Measurements from ENCODE around the gene GRID2. TPM values are rescaled to one million over a fixed set of nuclear protein-coding genes. Genes with fewer than 3 reads are reported as not detected.

GRID2 gene
- total and polyA plus RNA-seq, 9 of the 15 experiments (the other 6 are each of a cell fraction or from before 2014, with no cell fraction given) = 0.04 TPM; not detected in 7

GRCh38 chr4:93187892-93188291, 884.1 kb downstream of the GRID2 start (continued):
- TF ChIP-seq ZFP36 (IDR thresholded peaks at IDR 0.05; ENCODE audit: low read depth, low read length, partially characterized antibody) (no peak), TAF7 (tag; IDR thresholded peaks at IDR 0.05) (no peak), BACH1 (tag; IDR thresholded peaks at IDR 0.05) (no peak), CREM (IDR thresholded peaks at IDR 0.05; ENCODE audit: low read depth) (no peak), HNRNPLL (IDR thresholded peaks at IDR 0.05; ENCODE audit: low read depth, low read length, poor library complexity, severe bottlenecking) (no peak)

- TF ChIP-seq CTCF (IDR thresholded peaks at IDR 0.05 in 2 of 3, conservative IDR thresholded peaks at IDR 0.05 in 1 of 3; ENCODE audit: insufficient read depth in 2 of 3, low read depth in 1 of 3, low read length in 3 of 3) (0 out of 6 replicates have a peak, but pooled peaks of 1 of the 3 experiments have one; percentile 4), TAF9B (IDR thresholded peaks at IDR 0.05; ENCODE audit: partially characterized antibody) (no peak), EP300 (IDR thresholded peaks at IDR 0.05; ENCODE audit: low read length) (no peak), RAD21 (CRISPR knock-in tag; conservative IDR thresholded peaks at IDR 0.05 in 1 of 2, IDR thresholded peaks at IDR 0.05 in 1 of 2) (peak in 1 of 2 experiments; percentile 15; a peak in 1 of 4 replicates), STAT6 (CRISPR knock-in tag; IDR thresholded peaks at IDR 0.05) (no peak), ZFP1 (CRISPR knock-in tag; IDR thresholded peaks at IDR 0.05) (no peak), PURB (CRISPR knock-in tag; IDR thresholded peaks at IDR 0.05; ENCODE audit: low read depth) (no peak)
- Histone ChIP-seq H3K4me2 (ENCODE audit: insufficient read depth, low read length) (no peak overlapping the region), H4K20me1 (replicated peaks; ENCODE audit: control insufficient read depth, insufficient read depth, low read length) (no peaks in the 10 kb centered on the region), H3K9ac (ENCODE audit: insufficient read depth in 1 of 2, low read depth in 2 of 2, low read length in 2 of 2) (no peak overlapping the region), H3K79me2 (ENCODE audit: control insufficient read depth, insufficient read depth, low read length) (no peaks in the 10 kb centered on the region), H3K4me1 (replicated peaks in 1 of 2; ENCODE audit: control insufficient read depth in 2 of 2, insufficient read depth in 2 of 2, low read length in 2 of 2) (no peaks in the 10 kb centered on the region), H3K27ac (ENCODE audit: extremely low read depth, low read depth, low read length) (no peak overlapping the region), H3K9me1 (ENCODE audit: control insufficient read depth, insufficient read depth, low read length) (no peaks in the 10 kb centered on the region), H3K27me3 (ENCODE audit: control insufficient read depth in 2 of 2, insufficient read depth in 2 of 2, low read length in 2 of 2) (no peaks in the 10 kb centered on the region), H3K9me3 (replicated peaks; ENCODE audit: control insufficient read depth, insufficient read depth, low read depth, low read length) (no peaks in the 10 kb centered on the region), H3K36me3 (ENCODE audit: control insufficient read depth, insufficient read depth, low read length) (no peaks in the 10 kb centered on the region), H2AFZ (ENCODE audit: low read depth, low read length) (no peak overlapping the region), H3K4me3 (no peak overlapping the region)
- no peak for ATAC-seq
- WGBS (ENCODE audit: insufficient coverage, low coverage, missing lambda C conversion rate) = 0% methylated on average over 2 of the region's 2 CpGs
- BruUV-seq (replicated peaks) = no TSS peak
- in situ Hi-C loops (cut with MboI) (no loop called here), intact Hi-C loops (cut with micrococcal nuclease) (no loop called here)
- DNase-seq (ENCODE audit: extremely low read depth in 1 of 4, low spot score in 3 of 4) = peak in 1 of 4 experiments; percentile 3
- FAIRE-seq = no peak
- ChIA-PET POLR2A (no interaction called here), CTCF (ENCODE audit: low intra/inter-chr PET ratio) (no interaction called here)
Measured at GRCh38 chr4:93199492-93199891, 895.7 kb downstream of the GRID2 start.
